Osteoblast (primary cell): ENCODE results near the gene SMYD2. TPM values are rescaled to one million over a fixed set of nuclear protein-coding genes. Genes with fewer than 3 reads are reported as not detected.

Experiments used
- DNase-seq: peaks from one replicate; pipeline ENCODE4 v3.0.0; 2011; ENCODE audit warnings: low spot score, mixed read lengths; ENCODE audit not compliant: insufficient read length; ENCODE audit errors: missing footprints
- H2AFZ ChIP-seq: 2 replicates; pipeline ENCODE4 v1.6.0; 2011; ENCODE audit warnings: mild to moderate bottlenecking, low read length
- H3K27ac ChIP-seq: 2 replicates; pipeline ENCODE4 v1.5.1; 2011; ENCODE audit warnings: mild to moderate bottlenecking, low read depth, low read length, moderate library complexity
- H3K27me3 ChIP-seq: 2 replicates; pipeline ENCODE4 v1.6.0; 2012; ENCODE audit warnings: mild to moderate bottlenecking, control low read depth, inconsistent platforms, low read length, moderate library complexity; ENCODE audit not compliant: insufficient read depth
- H3K36me3 ChIP-seq: 2 replicates; pipeline ENCODE4 v1.5.1; 2011; ENCODE audit warnings: mild to moderate bottlenecking, low read length, control low read depth, moderate library complexity; ENCODE audit not compliant: insufficient read depth
- H3K4me1 ChIP-seq: 2 replicates; pipeline ENCODE4 v1.5.1; 2011; ENCODE audit warnings: mild to moderate bottlenecking, low read length, control low read depth, moderate library complexity; ENCODE audit not compliant: insufficient read depth
- H3K4me2 ChIP-seq: 2 replicates; pipeline ENCODE4 v1.6.0; 2011; ENCODE audit warnings: mild to moderate bottlenecking, low read length; ENCODE audit not compliant: insufficient read depth
- H3K4me3 ChIP-seq: fragments of 200-600 bp; sonication (generic); 3 replicates; pipeline ENCODE4 v1.5.1; 2012; ENCODE audit warnings: mild to moderate bottlenecking, low read length, inconsistent platforms; ENCODE audit not compliant: insufficient read depth
- H3K79me2 ChIP-seq: 2 replicates; pipeline ENCODE4 v1.6.0; 2012; ENCODE audit warnings: mild to moderate bottlenecking, low read length, control low read depth, inconsistent platforms; ENCODE audit not compliant: insufficient read depth
- H3K9me3 ChIP-seq: 2 replicates; pipeline ENCODE4 v1.5.1; 2011; ENCODE audit warnings: low read depth, low read length, control low read depth
- H4K20me1 ChIP-seq: 2 replicates; pipeline ENCODE4 v1.6.0; 2012; ENCODE audit warnings: mild to moderate bottlenecking, low read length, control low read depth; ENCODE audit not compliant: insufficient read depth
- total RNA-seq: library from RNA; depleted of rRNA; stranded (reverse); fragments of >200 nt; gene quantifications from 2 replicates; pipeline ENCODE4 v1.2.3, GENCODE V29; 2012
- TF ChIP-seq, protein P1 (sequence below): IDR thresholded peaks from 2 replicates; pipeline ENCODE4 v1.5.1; 2011; ENCODE audit warnings: mild to moderate bottlenecking, low read depth, low read length, moderate library complexity; ENCODE audit errors: extremely low read depth

Gene SMYD2
- total RNA-seq, 1 donor, result 39.4 TPM

DNA sequence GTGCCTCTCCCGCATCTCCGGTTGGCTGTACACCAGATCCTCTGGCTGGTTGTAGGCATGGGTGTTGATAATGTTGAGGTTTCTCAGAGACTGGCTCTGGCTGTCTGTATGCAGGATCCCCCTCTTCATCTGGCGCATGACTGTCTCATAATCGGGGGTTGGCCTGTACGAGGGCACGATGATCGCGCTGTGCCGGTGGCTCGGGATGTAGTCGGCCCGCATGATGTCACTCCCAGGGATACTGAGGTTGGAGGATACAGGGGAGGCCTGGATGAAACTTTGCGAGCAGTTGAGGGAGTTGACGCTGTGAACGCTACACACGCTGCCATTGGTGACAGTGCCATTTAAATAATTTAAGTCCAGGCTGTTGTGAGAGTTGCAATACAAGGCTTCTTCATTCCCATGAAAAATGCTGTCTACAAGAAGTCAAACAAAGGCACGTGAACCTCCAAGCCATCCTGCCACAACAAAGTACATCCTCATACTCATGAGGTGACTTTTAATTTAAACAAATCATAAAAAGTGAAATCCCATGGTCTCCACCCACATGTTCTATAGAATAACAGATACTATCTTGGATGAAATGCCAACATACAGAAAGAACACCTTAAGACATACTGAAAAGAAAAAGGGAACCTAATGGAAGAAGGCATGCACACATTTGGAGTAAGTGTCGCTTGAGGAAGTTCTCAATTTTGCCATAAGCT lies 103.6 kb downstream of the SMYD2 start:
- Histone ChIP-seq H2AFZ (no peak overlapping the region), H3K4me2 (no peak overlapping the region), H3K27me3 (no peaks in the 10 kb centered on the region), H3K4me3 (no peak overlapping the region), H3K27ac (no peak overlapping the region), H3K4me1 (peaks cover 12% of the 10 kb centered on the region), H3K9me3 (no peaks in the 10 kb centered on the region), H3K36me3 (peaks cover 89% of the 10 kb centered on the region), H3K79me2 (peaks cover 57% of the 10 kb centered on the region), H4K20me1 (no peaks in the 10 kb centered on the region)
- DNase-seq, result no peak
- TF ChIP-seq, protein P1, sequence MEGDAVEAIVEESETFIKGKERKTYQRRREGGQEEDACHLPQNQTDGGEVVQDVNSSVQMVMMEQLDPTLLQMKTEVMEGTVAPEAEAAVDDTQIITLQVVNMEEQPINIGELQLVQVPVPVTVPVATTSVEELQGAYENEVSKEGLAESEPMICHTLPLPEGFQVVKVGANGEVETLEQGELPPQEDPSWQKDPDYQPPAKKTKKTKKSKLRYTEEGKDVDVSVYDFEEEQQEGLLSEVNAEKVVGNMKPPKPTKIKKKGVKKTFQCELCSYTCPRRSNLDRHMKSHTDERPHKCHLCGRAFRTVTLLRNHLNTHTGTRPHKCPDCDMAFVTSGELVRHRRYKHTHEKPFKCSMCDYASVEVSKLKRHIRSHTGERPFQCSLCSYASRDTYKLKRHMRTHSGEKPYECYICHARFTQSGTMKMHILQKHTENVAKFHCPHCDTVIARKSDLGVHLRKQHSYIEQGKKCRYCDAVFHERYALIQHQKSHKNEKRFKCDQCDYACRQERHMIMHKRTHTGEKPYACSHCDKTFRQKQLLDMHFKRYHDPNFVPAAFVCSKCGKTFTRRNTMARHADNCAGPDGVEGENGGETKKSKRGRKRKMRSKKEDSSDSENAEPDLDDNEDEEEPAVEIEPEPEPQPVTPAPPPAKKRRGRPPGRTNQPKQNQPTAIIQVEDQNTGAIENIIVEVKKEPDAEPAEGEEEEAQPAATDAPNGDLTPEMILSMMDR, result no peak

DNA sequence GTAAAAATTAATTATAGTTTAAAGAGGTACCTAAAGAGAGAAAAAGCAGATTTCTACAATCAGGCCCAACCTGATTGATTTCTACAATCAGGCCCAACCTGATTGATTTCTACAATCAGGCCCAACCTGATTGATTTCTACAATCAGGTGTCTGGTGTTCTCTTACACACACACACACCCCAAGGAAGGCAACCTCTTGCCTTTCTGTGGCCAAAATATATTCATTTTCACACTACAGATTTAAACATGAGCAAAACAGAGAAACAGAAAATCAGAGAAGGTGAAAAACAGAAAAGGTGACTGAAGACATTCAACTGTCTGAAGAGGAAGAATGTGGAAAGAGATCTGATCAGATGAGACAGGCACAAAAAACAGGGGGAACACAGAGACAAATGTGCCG lies 104.5 kb downstream of the SMYD2 start:
- H3K27ac ChIP-seq, result no peak overlapping the region
- TF ChIP-seq, protein P1, result no peak
- no peaks in the 10 kb centered on the region for H3K9me3 ChIP-seq
- no peaks in the 10 kb centered on the region for H3K27me3 ChIP-seq
- peaks cover 19% of the 10 kb centered on the region for H3K4me1 ChIP-seq
- no peak overlapping the region for H3K4me2 ChIP-seq
- no peak overlapping the region for H2AFZ ChIP-seq
- H3K4me3 ChIP-seq, result no peak overlapping the region
- DNase-seq, result no peak
- no peaks in the 10 kb centered on the region for H4K20me1 ChIP-seq
- peaks cover 51% of the 10 kb centered on the region for H3K79me2 ChIP-seq
- peaks cover 89% of the 10 kb centered on the region for H3K36me3 ChIP-seq

DNA sequence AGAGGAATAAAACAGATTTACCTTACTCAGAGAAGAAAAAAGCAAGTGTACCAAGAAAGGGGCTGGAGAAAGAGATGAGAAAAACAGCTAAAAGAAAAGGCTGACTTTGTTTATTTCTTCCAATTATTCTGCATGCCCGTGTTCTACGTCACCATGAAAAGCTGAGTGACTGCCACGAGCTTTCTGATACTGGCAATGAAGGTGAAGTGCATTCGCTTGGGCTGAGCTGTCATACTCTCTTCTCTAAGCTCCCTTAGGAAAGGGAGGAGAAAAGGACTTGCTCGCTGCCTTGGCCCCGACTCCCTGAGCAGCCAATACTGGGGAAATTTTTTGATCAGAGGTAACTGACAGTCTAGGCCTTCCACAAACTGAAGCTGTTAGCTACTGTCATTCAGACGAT lies 105.4 kb downstream of the SMYD2 start:
- H3K27ac ChIP-seq, result peak overlapping the region; percentile 62
- H3K4me2 ChIP-seq, result no peak overlapping the region
- peaks cover 42% of the 10 kb centered on the region for H3K79me2 ChIP-seq
- H3K27me3 ChIP-seq, result no peaks in the 10 kb centered on the region
- no peaks in the 10 kb centered on the region for H3K9me3 ChIP-seq
- peaks cover 86% of the 10 kb centered on the region for H3K36me3 ChIP-seq
- TF ChIP-seq, protein P1, result no peak
- no peak overlapping the region for H3K4me3 ChIP-seq
- no peak overlapping the region for H2AFZ ChIP-seq
- no peak for DNase-seq
- peaks cover 19% of the 10 kb centered on the region for H3K4me1 ChIP-seq
- H4K20me1 ChIP-seq, result no peaks in the 10 kb centered on the region
